OCI-LY1 (cell line): ENCODE measurements around the gene C11orf58.

Experiments used
- H2AFZ ChIP-seq: fragments of 200-600 bp; sonication (generic), shearing (Covaris generic); 2 replicates; pipeline ENCODE4 v1.6.0; 2014; ENCODE audit warnings: antibody characterized with exemption, mild to moderate bottlenecking, low read length
- H3F3A ChIP-seq: fragments of 200-600 bp; sonication (generic), shearing (Covaris generic); 2 replicates; pipeline ENCODE4 v1.6.0; 2014; ENCODE audit warnings: mild to moderate bottlenecking, antibody characterized with exemption, low read length, moderate library complexity; ENCODE audit not compliant: insufficient read depth
- H3K27ac ChIP-seq: fragments of 200-600 bp; sonication (generic); 2 replicates; pipeline ENCODE4 v1.5.1; 2014; ENCODE audit warnings: low read length, mixed run types, mild to moderate bottlenecking, low read depth; ENCODE audit not compliant: poor library complexity, severe bottlenecking
- H3K27me3 ChIP-seq: fragments of 200-600 bp; sonication (generic); 2 replicates; pipeline ENCODE4 v1.6.0; 2014; ENCODE audit warnings: antibody characterized with exemption, mild to moderate bottlenecking, low read length, moderate library complexity; ENCODE audit not compliant: insufficient read depth
- H3K36me3 ChIP-seq: fragments of 200-600 bp; sonication (generic); 2 replicates; pipeline ENCODE4 v1.6.1; 2014; ENCODE audit warnings: mild to moderate bottlenecking, antibody characterized with exemption, low read length, moderate library complexity, mixed read lengths; ENCODE audit not compliant: insufficient read depth
- H3K4me1 ChIP-seq: fragments of 200-600 bp; sonication (generic); 2 replicates; pipeline ENCODE4 v1.5.1; 2014; ENCODE audit warnings: mild to moderate bottlenecking, low read length, moderate library complexity; ENCODE audit not compliant: insufficient read depth, severe bottlenecking
- H3K4me2 ChIP-seq: fragments of 200-600 bp; sonication (generic), shearing (Covaris generic); 2 replicates; pipeline ENCODE4 v1.6.1; 2014; ENCODE audit warnings: low read length
- H3K4me3 ChIP-seq: fragments of 200-600 bp; sonication (generic); 2 replicates; pipeline ENCODE4 v1.5.1; 2014; ENCODE audit warnings: low read length, low read depth, mild to moderate bottlenecking, mixed read lengths; ENCODE audit not compliant: poor library complexity, severe bottlenecking
- H3K79me2 ChIP-seq: fragments of 200-600 bp; shearing (Covaris generic); 2 replicates; pipeline ENCODE4 v1.6.1; 2016; ENCODE audit warnings: mixed run types, low read length, mixed read lengths; ENCODE audit not compliant: insufficient read depth
- H3K9ac ChIP-seq: fragments of 200-600 bp; sonication (generic), shearing (Covaris generic); 2 replicates; pipeline ENCODE4 v1.6.1; 2014; ENCODE audit warnings: mild to moderate bottlenecking, low read length, mixed read lengths
- H3K9me2 ChIP-seq: fragments of 200-600 bp; sonication (generic), shearing (Covaris generic); 2 replicates; pipeline ENCODE4 v1.6.1; 2014; ENCODE audit warnings: low read depth, mild to moderate bottlenecking, low read length, mixed read lengths
- H3K9me3 ChIP-seq: fragments of 200-600 bp; shearing (Covaris generic); 2 replicates; pipeline ENCODE4 v1.6.1; 2014; ENCODE audit warnings: low read length, mixed read lengths
- H4K20me1 ChIP-seq: fragments of 200-600 bp; sonication (generic), shearing (Covaris generic); 2 replicates; pipeline ENCODE4 v1.6.0; 2016; ENCODE audit warnings: mild to moderate bottlenecking, low read length; ENCODE audit not compliant: insufficient read depth
- EZH2 ChIP-seq: fragments of 200-600 bp; sonication (generic), shearing (Covaris generic); IDR thresholded peaks from 2 replicates; pipeline ENCODE4 v1.8.0; 2017; ENCODE audit warnings: borderline replicate concordance, mixed run types, mild to moderate bottlenecking, antibody characterized with exemption, low read length, moderate library complexity, mixed read lengths
- TF ChIP-seq, protein P1 (sequence below): fragments of 200-600 bp; sonication (generic), shearing (Covaris generic); IDR thresholded peaks from 2 replicates; pipeline ENCODE4 v1.5.1; 2017; ENCODE audit warnings: mild to moderate bottlenecking, antibody characterized with exemption, low read length, moderate library complexity, mixed read lengths

The C11orf58 gene

DNA sequence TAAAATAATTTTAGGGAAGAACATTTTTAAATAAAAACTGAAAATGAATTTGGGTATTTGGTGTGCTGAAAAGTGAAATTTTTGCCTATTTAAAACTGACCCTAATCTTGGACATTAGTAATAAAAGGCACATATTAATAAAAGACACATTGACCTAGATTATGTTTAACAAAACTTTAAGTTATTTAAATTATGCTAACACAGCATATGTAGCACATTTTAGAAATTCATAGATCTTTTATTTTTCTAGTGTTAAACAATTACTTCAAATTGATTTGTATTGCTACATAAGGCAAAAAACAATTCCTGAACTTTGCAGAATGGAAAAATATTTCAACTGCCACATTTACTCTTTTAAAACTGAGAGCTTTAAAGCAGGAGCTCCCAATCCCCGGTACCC is 10.6 kb downstream of the C11orf58 start:
- Histone ChIP-seq H3K9me2 (no peaks in the 10 kb centered on the region), H3K4me3 (no peak overlapping the region), H3K4me1 (no peaks in the 10 kb centered on the region), H3K36me3 (peaks cover 100% of the 10 kb centered on the region), H3K27ac (no peak overlapping the region), H3K27me3 (no peaks in the 10 kb centered on the region), H3K9me3 (no peaks in the 10 kb centered on the region), H2AFZ (no peak overlapping the region), H3F3A (no peaks in the 10 kb centered on the region), H3K4me2 (no peak overlapping the region), H3K9ac (no peak overlapping the region), H4K20me1 (no peaks in the 10 kb centered on the region), H3K79me2 (peaks cover 9% of the 10 kb centered on the region)
- TF ChIP-seq, protein P1, sequence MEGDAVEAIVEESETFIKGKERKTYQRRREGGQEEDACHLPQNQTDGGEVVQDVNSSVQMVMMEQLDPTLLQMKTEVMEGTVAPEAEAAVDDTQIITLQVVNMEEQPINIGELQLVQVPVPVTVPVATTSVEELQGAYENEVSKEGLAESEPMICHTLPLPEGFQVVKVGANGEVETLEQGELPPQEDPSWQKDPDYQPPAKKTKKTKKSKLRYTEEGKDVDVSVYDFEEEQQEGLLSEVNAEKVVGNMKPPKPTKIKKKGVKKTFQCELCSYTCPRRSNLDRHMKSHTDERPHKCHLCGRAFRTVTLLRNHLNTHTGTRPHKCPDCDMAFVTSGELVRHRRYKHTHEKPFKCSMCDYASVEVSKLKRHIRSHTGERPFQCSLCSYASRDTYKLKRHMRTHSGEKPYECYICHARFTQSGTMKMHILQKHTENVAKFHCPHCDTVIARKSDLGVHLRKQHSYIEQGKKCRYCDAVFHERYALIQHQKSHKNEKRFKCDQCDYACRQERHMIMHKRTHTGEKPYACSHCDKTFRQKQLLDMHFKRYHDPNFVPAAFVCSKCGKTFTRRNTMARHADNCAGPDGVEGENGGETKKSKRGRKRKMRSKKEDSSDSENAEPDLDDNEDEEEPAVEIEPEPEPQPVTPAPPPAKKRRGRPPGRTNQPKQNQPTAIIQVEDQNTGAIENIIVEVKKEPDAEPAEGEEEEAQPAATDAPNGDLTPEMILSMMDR: no peak
- no peak for TF ChIP-seq EZH2

DNA sequence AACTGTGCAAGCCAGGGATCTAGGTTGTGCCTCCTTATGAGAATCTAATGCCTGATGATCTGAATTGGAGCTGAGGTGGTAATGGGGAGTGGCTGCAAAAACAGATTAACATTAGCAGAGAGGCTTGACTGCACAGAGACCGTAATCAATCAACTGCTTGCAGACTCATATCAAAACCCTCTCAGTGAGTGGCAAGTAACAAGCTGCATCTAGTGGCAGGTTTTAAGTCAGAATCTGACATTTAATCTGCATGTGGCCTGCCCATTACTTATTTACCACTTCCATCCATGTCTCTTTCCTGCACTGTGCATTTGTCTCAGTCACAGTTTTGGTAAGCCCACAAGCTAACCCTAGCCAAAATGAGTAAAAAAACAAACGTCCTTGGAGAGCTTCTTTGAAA is 11.2 kb downstream of the C11orf58 start:
- Histone ChIP-seq H3K27me3 (no peaks in the 10 kb centered on the region), H3K79me2 (peaks cover 3% of the 10 kb centered on the region; the same call in 1 of the 2 replicates), H3K9me3 (no peaks in the 10 kb centered on the region), H3K4me2 (no peak overlapping the region), H3K9me2 (no peaks in the 10 kb centered on the region), H2AFZ (no peak overlapping the region), H3K36me3 (peaks cover 98% of the 10 kb centered on the region), H3K27ac (no peak overlapping the region), H3F3A (no peaks in the 10 kb centered on the region), H4K20me1 (no peaks in the 10 kb centered on the region), H3K9ac (no peak overlapping the region), H3K4me1 (no peaks in the 10 kb centered on the region), H3K4me3 (no peak overlapping the region)
- TF ChIP-seq, protein P1: no peak
- TF ChIP-seq EZH2: no peak

DNA sequence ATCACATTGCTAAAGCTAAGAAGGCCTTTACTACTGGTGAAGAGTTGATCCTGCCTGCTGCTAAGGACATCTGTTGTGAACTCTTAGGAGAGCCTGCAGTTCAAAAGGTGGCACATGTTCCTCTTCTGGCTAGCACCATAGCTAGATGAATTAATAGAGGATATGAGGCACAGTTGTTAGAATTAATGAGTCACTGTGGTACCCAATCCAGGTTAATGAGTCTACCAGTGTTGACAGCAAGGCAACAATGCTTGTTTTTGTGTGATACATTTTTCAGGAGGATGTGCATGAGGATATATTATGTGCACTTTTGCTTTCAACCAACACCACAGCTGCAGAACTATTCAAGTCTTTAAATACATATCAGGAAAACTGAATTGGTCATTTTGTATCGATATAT is 12.0 kb downstream of the C11orf58 start:
- Histone ChIP-seq H3K27me3 (no peaks in the 10 kb centered on the region), H3F3A (no peaks in the 10 kb centered on the region), H3K9ac (no peak overlapping the region), H3K79me2 (no peaks in the 10 kb centered on the region), H3K4me3 (no peak overlapping the region), H3K4me1 (no peaks in the 10 kb centered on the region), H3K9me3 (no peaks in the 10 kb centered on the region), H3K9me2 (no peaks in the 10 kb centered on the region), H3K4me2 (no peak overlapping the region), H2AFZ (no peak overlapping the region), H3K27ac (no peak overlapping the region), H4K20me1 (no peaks in the 10 kb centered on the region), H3K36me3 (peaks cover 98% of the 10 kb centered on the region)
- TF ChIP-seq EZH2: no peak
- TF ChIP-seq, protein P1: no peak
